NCI-H2171 treated with DMSO at 0.1 percent for 48 hours (cell line): ENCODE results near the gene MYCBP2.
"Not testable (repeated sequence)": the region's sequence is repeated elsewhere in the genome, so short reads cannot be mapped to it uniquely, and the experiment has no call there.

Source experiments
- DNase-seq: peaks from one replicate; lab custom pipeline; 2025; lab: John Stamatoyannopoulos, UW

MYCBP2 gene

DNA sequence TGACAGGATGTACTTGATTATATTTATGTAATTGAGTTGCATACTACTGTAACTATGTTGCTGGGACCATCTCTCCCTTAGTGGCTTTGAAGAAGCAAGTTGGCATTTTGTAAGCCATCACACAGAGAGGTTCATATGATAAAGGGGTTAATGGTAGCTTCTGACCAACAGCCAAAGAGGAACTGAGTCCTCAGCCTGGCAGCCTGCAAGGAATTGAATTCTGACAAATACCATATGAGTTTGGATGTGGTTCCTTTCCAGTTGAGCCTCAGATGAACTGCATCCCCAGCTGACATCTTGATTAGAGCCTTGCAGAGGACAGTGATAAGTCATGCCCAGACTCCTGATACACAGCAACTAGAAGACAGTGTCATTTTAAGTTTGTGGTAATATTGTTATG, 8.6 kb upstream of the MYCBP2 start:
- no peak for DNase-seq

DNA sequence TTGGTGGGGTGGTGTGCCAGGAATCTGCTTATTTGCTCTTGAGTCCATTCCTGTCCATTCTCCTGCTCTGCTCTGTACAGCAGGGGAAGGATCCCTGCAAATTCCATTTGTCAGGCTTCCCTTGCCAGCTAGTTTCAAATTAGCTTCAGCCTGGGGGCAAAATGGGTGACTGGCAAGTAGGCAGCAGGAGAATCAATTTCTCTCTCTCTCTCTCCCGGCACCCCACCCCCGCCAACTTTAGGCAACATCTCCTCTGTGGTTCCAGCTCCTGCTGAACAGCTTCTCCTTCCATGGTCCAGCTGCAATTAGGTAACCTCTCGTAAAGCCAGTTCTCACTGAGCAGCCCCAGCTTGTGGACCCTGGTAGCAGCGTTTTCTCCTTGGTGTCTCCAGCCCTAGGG, 6.7 kb upstream of the MYCBP2 start:
- DNase-seq = no peak

DNA sequence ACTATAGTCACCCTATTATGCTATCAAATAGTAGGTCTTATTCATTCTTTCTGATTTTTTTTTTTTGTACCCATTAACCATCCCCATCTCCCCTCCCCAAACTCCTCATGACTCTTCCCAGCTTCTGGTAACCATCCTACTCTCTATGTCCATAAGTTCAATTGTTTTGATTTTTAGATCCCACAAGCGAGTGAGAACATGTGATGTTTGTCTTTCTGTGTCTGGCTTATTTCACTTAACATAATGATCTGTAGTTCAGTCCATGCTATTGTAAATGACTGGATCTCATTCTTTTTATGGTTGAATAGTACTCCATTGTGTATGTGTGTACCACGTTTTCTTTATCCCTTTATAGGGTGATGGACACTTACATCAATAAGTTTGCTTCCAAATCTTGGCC, 4.5 kb upstream of the MYCBP2 start:
- no peak for DNase-seq

DNA sequence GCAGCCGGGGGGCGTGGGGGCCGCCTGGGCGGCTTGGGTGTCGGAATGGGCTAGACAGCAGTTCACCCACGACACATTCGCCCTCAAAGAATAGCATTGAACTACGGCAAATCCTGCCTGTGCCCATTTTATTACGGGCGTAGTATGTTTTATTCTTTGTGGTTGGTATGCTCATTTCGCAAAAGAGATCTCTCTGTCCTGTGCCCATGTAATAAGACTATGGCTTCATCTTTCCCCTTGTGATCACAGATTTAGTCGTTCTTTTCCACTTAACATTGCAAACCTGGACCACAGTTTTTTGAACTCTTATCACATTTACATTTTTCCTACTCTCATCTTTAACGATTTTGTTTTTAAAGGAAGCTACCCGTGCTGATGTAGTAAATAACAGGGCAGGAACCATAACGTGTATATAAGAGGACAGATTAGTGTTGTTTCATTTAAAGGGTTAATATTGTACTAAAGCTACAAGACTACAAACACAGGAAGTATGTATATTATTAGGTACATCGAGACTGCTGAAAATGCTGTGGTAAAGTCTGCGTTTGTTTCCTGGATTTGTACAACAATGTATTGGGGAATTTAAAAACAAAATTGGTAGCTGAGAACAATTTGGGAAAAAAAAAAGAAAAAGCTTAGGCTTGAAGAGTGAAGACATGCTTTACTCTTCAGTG, 3.2 kb upstream of the MYCBP2 start:
- peak; percentile 65 for DNase-seq

DNA sequence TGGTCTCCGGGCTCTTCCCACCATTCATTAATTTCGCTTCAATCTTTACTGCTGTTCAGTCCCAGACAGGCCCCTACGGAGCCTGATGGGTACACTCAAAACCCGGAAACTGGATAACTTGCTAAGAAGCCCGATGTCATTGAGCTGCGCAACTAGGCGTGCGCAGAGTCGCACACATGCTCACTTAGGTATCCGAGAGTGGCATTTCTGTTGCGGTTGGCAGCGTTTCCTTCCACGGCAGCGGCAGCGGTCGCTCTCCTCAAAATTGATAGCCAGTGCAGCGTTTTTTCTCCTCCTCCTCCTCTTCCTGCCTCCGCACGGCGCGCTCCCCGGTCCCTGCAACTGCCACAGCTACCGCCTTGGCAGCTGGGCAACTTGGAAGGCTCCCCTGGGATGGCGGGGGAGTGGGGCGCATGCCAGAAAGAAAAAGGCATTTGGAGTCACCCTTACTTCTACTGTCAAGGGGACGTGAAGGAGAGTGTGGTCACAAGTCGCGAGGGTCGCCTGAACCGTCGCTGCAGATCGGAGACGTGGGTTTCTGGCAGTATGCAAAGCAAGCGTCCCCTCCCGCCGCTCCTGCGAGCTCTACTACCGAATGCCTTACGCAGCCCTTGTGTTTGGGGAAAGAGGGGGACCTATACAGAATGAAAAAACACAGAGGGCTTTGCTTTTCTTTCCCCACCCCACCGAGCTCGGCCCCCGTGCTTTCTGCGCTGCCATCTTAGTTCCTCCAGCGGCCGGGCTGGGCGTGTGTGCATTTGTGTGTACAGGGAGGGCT, 2.4 kb upstream of the MYCBP2 start:
- DNase-seq = peak; percentile 98

DNA sequence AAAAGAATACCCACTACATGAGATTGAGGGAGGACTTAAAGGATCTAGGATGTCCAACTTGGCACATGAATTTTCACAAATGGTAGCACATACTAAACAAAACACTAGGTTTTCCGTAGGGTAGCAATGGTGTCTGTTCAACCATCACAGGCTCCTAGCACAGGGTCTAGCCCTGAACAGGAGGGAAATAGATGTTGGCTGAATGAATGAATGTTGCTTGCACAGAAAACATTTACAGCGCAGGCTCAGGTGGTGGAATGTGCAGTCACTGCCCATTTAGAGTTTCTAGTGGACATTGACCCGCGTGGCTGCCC, 1.9 kb upstream of the MYCBP2 start:
- no peak for DNase-seq

DNA sequence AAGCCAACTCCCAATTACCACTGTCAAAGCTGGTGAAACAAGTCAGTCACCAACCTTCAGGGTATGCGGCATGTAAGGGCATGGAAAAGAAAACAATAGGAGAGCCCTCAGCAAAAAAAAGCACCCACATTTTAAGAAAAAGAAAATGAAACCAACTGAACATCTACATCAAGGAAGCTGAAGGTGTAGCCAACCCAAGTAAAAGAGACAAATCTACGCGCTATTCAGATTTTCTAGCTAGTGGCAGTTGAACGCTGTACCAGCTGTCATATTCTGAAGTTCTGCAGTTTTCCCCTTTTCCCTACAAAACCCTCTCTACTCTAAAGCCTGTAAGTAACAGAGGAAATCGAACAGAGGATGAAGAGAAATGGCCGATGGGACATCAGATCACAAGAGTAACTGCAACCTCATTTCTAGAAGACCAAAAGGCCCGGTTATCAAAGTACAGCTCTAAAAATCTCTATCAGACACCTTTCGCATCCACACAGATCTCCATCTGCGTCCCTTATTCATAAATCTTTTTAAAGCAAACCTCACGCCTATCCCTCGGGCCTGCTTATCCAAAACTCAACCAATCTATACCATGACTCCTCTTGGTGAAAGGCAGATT, 1.4 kb downstream of the MYCBP2 start:
- peak; percentile 56 for DNase-seq

DNA sequence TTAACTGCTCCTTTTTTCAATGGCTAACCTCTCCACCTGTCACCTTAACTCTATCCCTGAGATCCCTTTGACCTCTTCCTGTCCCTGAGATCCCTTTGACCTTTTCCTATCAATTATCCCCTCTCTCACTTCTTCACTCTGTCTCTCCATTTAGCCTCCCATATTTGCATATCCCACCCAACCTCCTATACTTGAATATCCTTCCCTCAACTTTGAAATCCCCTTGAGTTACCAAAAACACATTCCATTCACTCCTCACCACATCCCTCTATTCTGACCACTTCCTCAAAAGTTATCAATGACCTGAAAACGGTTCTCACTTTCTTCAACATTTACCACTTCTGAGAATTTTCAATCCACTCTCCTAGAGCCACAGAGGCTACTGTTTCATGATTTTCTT, 3.0 kb downstream of the MYCBP2 start:
- no peak for DNase-seq

DNA sequence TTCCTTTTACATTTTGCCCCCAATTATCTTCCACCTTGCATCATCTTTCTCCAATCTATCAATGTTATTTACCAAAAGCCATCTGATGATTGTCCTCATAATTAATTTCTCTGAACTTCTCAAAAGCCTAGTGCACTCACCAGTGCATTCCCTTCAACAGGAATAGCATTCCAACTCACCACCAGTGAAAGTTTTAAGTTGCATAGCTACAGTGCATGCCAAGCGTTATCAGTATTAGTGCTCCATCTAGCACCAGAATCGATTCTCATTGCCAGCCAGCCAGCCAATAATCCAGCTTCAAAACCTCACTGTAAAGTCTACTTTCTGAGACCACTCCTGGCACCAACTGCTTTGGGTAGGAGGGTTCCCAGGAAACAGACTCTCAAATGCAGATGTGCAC, 7.4 kb downstream of the MYCBP2 start:
- DNase-seq = no peak

DNA sequence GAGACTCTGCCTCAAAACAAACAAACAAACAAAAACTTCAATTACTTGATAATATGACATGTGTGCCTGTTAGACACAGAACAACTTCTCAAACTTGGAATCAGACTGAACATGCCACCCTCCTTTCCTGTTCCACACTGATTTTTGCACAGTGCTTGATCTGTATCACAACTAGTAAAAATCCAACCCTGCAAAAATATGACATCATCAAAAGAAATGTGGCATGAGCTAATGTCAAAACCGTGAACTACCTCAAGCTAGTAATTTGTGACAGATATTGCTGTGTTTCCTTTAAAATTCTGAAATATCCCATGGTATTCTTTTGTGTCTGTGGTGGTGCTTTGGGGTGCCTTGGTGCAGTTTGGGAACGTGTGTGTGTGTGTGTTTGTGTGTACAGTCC, 8.2 kb downstream of the MYCBP2 start:
- no peak for DNase-seq

DNA sequence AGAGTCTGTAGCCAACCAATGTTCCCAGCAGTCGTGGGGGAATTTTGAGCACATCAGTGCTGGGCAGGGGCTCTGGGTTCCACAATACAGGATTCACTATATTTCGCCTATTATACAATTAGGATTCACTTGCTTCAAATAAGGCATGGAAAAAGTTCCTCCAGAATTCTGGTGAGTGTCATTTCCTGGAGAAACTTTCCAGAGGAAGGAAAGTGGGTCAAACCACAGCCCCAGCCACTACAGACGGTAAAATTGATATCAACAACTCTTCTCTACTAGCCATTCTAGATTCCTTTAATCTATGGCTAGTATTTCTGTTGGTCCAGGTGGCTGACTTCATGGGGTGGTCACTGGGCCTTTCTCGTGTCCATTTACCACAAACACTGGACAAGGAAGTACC, 10.5 kb downstream of the MYCBP2 start:
- DNase-seq = no peak

DNA sequence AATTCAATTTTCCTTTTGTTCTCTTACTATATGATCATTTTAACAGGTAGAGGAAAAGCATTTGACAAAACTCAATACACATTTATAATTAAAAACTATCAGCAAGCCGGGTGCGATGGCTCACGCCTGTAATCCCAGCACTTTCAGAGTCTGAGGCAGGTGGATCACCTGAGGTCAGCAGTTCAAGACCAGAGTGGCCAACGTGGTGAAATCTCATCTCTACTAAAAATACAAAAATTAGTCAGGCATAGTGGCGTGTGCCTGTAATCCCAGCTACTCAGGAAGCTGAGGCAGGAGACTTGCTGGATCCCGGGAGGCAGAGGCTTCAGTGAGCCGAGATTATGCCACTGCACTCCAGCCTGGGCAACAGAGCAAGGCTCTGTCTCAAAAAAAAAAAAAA, 11.4 kb downstream of the MYCBP2 start:
- DNase-seq = not testable (repeated sequence)

DNA sequence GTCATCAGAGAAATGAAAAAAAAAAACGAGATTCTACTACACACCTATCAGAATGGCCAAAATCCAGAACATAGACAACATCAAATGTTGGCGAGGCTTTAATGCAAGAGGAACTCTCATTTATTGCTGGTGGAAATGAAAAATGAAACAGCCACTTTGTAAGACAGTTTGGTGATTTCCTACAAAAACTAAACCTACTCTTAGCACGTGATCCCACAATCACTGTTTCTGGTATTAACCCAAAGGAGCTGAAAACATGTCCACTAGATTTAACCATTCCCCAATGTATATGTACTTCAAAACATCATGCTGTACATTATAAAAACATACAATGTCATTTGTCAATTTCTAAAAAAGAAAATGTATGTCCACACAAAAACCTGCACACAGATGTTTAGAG, 13.0 kb downstream of the MYCBP2 start:
- DNase-seq = no peak

DNA sequence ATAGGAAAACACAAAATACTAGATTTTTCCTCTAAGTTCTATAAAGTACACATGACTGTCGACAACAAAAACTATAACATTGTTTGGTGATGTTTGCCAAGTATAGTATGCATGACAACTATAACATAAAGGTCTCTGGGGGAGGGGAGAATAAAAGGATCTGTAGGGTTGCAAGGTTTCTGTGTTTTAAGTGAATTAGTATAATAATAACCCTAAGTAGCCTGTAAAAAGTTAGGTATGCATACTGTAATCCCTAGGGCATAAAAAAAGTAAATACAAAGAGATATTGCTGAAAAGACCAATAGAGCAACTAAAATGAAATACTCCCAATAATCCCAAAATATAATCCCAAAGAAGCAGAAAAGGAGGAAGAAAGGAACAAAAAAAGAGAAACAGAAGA, 14.6 kb downstream of the MYCBP2 start:
- no peak for DNase-seq

DNA sequence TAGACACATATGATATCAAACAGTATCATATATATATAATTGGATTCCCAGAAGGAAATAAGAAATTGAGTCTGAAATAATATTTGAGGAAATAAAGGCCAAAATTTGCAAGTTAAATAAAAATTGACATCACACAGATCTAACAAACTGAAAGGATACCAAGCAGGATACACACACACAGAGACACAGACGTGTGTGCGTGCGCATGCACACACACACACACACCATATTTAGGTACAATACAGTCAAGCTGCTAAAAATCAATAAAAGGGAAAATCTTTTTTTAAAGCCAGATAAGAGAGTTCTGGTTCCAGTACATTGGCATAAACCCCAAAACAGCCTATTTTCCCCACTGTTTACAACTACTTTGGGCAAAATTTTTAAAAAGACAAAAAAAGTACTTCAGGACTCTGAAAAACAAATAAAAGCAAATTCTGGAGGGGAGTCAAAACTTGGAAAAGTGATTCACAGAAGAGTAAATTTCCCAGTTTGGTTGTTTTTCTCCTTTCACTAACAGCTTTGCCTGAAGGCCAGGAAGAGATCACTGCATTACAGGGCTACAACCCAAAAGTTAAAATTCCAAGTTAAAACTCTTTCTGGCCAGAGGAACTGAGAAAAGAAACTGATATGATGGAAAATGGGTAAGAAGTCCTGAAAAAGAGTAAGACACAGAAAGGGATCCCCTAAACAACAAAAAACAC, 16.2 kb downstream of the MYCBP2 start:
- DNase-seq = no peak

DNA sequence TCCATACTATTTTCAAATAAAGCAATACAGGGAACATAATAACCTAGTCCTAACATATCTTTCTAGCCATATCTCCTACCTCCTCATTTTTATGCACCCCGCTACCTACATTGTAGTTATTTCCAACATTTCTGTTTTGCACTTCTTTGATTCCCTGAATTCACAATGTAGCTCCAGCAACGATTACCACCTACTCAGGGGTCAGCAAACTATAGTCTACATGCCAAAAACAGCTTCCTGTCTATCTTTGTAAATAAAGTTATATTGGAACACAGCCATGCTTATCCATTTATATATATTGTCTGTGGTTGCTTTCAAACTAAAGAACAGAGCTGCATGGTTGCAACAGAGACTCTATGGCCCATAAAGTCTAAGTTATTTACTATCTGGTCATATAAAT, 16.7 kb downstream of the MYCBP2 start:
- no peak for DNase-seq

DNA sequence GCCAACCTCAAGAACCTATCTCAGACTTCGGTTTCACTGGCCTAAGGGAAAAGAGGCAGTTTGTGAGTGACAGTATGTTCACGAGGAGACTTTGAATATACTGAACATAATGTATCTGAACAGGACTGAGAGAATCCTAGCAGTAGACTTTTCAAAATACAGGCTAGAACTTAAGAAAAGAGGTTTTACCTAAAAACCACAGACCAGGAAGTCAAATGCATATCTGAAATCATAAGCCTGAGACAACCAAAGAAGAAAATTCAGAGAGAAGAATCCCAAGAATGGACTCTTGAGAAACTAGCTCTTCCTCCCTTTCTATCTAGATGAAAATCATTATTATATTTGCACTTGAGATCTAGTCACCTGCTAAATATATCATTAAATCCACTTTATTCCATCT, 17.6 kb downstream of the MYCBP2 start:
- no peak for DNase-seq

DNA sequence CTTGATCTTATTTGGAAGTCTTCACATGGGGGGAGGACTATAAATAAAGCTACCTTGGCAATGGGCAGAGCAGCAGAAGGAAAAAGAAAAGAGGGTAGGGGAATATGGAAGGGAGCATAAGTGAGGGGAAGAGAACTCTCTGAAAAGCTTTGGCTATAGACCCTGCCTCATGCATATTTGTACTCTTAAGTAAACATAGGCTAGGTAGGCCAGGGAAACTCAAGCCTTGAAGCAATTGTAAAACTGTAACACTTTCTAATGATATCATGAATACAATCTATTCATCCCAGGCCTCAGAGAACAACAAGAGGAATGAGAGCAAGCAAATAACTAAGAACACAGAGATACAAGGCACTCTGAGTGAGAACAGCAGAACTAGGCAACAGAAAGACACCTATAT, 20.4 kb downstream of the MYCBP2 start:
- no peak for DNase-seq

DNA sequence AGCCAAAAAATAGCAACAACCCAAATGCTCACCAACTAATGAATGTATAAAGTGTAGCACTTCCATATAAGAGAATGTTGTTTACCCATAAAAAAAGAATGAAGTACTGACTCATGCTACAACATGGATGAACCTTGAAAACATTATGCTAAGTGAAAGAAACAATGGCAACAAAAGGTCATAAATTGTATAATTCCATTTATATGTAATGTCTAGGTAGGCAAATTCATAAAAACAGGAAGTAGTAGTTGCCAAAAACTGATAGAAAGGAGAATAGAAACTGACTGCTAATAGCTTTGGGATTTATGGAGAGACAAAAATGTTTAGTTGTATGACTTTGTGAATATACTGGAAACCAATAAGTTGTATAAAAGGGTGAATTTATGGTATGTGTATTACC, 21.6 kb downstream of the MYCBP2 start:
- no peak for DNase-seq

DNA sequence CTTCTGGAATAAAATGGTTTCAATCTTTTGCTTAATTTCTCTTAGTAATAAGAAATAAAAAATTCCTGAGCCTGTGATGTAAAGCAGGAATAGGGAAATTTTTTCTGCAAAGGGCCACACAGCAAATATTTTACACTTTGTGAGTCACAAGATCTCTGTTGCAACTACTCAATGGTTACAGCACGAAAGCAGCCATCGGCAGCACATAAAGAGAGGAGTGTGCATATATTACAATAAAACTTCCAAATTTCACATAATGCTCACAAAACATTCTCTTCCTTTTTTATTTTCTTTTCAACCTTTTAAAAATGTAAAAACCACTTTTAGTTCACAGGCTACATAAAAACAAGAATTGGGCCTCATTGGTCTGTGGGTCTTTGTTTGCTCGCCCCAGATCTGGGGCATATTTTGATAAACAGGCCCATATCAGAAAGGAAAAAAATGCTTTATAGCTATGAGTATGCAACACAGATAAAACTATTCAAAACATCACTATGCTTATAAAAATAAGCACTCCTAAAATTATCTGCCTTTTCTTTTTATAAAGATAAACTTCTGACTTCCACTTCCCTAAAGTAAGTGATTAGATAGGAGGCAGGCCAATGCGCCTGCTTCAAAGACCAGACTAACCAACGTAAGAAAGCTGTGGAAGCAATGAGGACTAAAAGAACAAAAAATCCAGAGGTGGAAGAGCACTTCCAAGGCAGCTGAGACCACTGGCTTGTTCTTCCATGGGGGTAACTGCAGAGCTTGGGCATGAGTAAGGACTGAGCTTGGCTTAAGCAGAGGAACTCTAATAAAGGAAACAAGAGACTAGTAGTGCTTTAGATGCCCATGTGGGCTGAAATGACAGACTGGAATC, 26.5 kb downstream of the MYCBP2 start:
- DNase-seq = no peak

DNA sequence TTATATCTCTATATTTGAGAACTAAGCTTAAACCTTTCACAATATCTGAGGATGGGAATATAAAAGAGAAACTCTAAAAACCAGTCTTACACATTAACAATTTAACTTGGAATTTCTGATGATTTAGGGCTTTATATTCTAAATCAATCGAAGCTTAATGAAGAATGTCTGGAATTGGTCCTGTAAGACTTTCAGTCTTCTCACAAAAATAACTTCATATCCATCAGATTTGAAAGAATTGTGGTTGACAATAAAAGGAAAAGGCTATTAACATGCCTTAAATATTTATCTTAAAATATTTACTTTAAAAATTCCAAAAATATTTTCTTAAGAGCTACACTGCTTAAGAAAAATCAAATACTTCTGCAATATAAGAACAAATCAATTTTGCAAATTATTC, 27.3 kb downstream of the MYCBP2 start:
- DNase-seq = no peak

DNA sequence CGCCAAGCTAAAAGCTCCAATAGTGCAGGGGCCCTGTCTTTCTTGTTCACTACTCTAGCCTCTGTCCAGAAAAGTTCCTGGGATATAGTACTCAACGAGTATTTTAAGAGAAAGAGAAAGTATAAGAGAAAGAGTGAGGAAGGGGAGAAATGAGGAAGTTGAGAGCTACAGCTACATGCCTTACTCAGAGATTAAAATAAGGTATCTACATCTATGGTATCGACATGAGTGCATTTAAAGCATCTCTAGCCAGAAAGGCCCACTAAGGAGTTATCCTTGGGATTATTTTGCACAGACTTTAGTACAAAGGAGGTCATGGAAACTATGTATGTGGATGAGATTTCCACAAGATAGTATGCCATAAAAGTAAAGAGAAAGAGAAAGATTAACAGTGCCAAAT, 28.5 kb downstream of the MYCBP2 start:
- no peak for DNase-seq
